ENCODE results near the gene ZSWIM4. TPM values are rescaled to one million over a fixed set of nuclear protein-coding genes. Genes with fewer than 3 reads are reported as not detected.
"Not testable (repeated sequence)": the region's sequence is repeated elsewhere in the genome, so short reads cannot be mapped to it uniquely, and the experiment has no call there.

Gene ZSWIM4
- total RNA-seq, 6 experiments from 2014 or later, result 0.98 to 3.7 (median 1.7) TPM

DNA sequence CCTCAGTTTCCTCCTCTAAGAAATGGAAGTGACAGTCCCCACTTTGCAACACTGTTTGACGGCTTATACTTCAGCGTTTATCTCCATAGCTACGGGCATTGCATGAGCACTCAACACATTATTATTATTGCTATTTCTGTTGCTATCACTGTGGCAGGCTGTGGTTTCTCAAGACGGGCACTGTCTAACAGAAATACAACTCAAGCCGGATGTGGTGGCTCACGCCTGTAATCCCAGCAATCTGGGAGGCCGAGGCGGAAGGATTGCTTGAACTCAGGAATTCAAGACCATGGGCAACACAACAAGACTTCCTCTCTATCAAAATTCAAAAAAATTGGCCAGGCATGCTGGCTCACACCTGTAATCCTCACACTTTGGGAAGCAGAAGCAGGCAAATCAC is 4.9 kb upstream of the ZSWIM4 start:
- ATAC-seq, result no peak
- 71% methylated on average over 8 of the region's 8 CpGs for WGBS (ENCODE audit: insufficient coverage, low coverage, low lambda C conversion rate, missing lambda C conversion rate)
- no peak for DNase-seq
- TF ChIP-seq, protein P1, sequence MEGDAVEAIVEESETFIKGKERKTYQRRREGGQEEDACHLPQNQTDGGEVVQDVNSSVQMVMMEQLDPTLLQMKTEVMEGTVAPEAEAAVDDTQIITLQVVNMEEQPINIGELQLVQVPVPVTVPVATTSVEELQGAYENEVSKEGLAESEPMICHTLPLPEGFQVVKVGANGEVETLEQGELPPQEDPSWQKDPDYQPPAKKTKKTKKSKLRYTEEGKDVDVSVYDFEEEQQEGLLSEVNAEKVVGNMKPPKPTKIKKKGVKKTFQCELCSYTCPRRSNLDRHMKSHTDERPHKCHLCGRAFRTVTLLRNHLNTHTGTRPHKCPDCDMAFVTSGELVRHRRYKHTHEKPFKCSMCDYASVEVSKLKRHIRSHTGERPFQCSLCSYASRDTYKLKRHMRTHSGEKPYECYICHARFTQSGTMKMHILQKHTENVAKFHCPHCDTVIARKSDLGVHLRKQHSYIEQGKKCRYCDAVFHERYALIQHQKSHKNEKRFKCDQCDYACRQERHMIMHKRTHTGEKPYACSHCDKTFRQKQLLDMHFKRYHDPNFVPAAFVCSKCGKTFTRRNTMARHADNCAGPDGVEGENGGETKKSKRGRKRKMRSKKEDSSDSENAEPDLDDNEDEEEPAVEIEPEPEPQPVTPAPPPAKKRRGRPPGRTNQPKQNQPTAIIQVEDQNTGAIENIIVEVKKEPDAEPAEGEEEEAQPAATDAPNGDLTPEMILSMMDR (IDR thresholded peaks at IDR 0.05), result no peak
- Histone ChIP-seq H3K4me1 (peaks cover 0 to 4% (median 0%) of the 10 kb centered on the region in 4 donors), H3K27ac (no peak overlapping the region), H3K4me3 (no peak overlapping the region), H3K9me3 (no peaks in the 10 kb centered on the region), H3K27me3 (no peaks in the 10 kb centered on the region), H3K36me3 (no peaks in the 10 kb centered on the region)
- intact Hi-C loops (cut with DNase I), result no loop called here

DNA sequence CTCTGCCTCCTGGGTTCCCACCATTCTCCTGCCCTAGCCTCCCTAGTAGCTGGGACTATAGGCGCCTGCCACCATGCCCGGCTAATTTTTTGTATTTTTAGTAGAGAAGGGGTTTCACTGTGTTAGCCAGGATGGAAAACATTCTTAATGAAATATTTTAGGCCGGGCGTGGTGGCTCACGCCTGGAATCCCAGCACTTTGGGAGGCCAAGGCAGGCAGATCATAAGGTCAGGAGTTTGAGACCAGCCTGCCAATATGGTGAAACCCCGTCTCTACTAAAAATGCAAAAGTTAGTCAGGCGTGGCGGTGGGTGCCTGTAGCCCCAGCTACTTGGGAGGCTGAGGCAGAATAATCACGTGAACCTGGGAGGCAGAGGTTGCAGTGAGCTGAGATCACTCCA is 1.9 kb upstream of the ZSWIM4 start:
- intact Hi-C loops (cut with DNase I); H3K4me3 ChIP-seq; H3K36me3 ChIP-seq; ATAC-seq; H3K27ac ChIP-seq; H3K27me3 ChIP-seq; H3K9me3 ChIP-seq; DNase-seq: not testable (repeated sequence)
- peaks cover 0 to 10% (median 0%) of the 10 kb centered on the region in 4 donors for H3K4me1 ChIP-seq
- 75% methylated on average over 9 of the region's 9 CpGs for WGBS (ENCODE audit: insufficient coverage, low coverage, low lambda C conversion rate, missing lambda C conversion rate)

- Histone ChIP-seq H3K9me3 (no peaks in the 10 kb centered on the region), H3K36me3 (no peaks in the 10 kb centered on the region), H3K27me3 (no peaks in the 10 kb centered on the region), H3K4me1 (peaks cover 0 to 10% (median 0%) of the 10 kb centered on the region in 4 donors), H3K4me3 (peak overlapping the region; percentile 68 to 80 (median 71)), H3K27ac (peak overlapping the region; percentile 58 to 87 (median 76))
- intact Hi-C loops (cut with DNase I), result no loop called here
- WGBS (ENCODE audit: insufficient coverage, low coverage, low lambda C conversion rate, missing lambda C conversion rate), result 8% methylated on average over 6 of the region's 8 CpGs
- peak; percentile 2 to 41 (median 9) for ATAC-seq
- TF ChIP-seq, protein P1 (IDR thresholded peaks at IDR 0.05), result no peak
- no peak for TF ChIP-seq POLR2A (IDR thresholded peaks at IDR 0.05)
- DNase-seq, result peak; percentile 69 to 81 (median 74)
These were observed 866 bp upstream of the ZSWIM4 start for GRCh38 chr19:13794398-13794756.

GRCh38 chr19:13795595-13796300 is 505 bp downstream of the ZSWIM4 start:
- DNase-seq, result no peak
- intact Hi-C loops (cut with DNase I), result no loop called here
- ATAC-seq, result peak in 2 of 4 donors; percentile 1 to 6

More at GRCh38 chr19:13795595-13796300, 505 bp downstream of the ZSWIM4 start:
- peaks cover 0 to 10% (median 0%) of the 10 kb centered on the region in 4 donors for H3K4me1 ChIP-seq
- H3K27me3 ChIP-seq, result no peaks in the 10 kb centered on the region
- TF ChIP-seq POLR2A (IDR thresholded peaks at IDR 0.05), result no peak
- TF ChIP-seq, protein P1 (IDR thresholded peaks at IDR 0.05), result no peak
- H3K36me3 ChIP-seq, result no peaks in the 10 kb centered on the region
- WGBS (ENCODE audit: insufficient coverage, low coverage, low lambda C conversion rate, missing lambda C conversion rate), result 10% methylated on average over 27 of the region's 42 CpGs
- H3K9me3 ChIP-seq, result no peaks in the 10 kb centered on the region
- H3K27ac ChIP-seq, result peak overlapping the region; percentile 77 to 86 (median 84)
- H3K4me3 ChIP-seq, result peak overlapping the region; percentile 57 to 80 (median 71)

Measured in right lobe of liver (tissue), 6 donors.